Loucy (cell line): ENCODE data around the gene HSPA2.
"Not testable (repeated sequence)": the region's sequence is repeated elsewhere in the genome, so short reads cannot be mapped to it uniquely, and the experiment has no call there.

Source experiments
- EZH2phosphoT487 ChIP-seq: fragments of 200-600 bp; IDR thresholded peaks from 2 replicates; pipeline ENCODE4 v1.6.1; 2018; ENCODE audit warnings: antibody characterized with exemption, mild to moderate bottlenecking, moderate library complexity, borderline replicate concordance
- TF ChIP-seq, protein P1 (sequence below): fragments of 200-600 bp; sonication (generic); conservative IDR thresholded peaks from 2 replicates; pipeline ENCODE4 v1.5.1; 2014; ENCODE audit warnings: mild to moderate bottlenecking, antibody characterized with exemption, low read length

DNA sequence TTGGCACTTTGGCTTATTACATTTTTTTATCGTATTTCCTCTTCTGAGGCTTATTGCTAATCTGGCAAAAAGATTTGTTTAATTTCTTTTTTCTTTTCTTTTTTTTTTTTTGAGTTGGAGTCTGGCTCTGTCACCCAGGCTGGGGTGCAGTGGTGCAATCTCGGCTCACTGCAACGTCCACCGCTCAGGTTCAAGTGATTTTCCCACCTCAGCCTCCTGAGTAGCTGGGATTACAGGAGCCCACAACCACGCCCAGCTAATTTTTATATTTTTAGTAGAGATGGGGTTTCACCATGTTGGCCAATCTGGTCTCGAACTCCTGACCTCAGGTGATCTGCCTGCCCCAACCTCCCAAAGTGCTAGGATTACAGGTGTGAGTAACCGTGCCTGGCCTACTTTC lies 29.1 kb downstream of the HSPA2 start:
- TF ChIP-seq, protein P1, sequence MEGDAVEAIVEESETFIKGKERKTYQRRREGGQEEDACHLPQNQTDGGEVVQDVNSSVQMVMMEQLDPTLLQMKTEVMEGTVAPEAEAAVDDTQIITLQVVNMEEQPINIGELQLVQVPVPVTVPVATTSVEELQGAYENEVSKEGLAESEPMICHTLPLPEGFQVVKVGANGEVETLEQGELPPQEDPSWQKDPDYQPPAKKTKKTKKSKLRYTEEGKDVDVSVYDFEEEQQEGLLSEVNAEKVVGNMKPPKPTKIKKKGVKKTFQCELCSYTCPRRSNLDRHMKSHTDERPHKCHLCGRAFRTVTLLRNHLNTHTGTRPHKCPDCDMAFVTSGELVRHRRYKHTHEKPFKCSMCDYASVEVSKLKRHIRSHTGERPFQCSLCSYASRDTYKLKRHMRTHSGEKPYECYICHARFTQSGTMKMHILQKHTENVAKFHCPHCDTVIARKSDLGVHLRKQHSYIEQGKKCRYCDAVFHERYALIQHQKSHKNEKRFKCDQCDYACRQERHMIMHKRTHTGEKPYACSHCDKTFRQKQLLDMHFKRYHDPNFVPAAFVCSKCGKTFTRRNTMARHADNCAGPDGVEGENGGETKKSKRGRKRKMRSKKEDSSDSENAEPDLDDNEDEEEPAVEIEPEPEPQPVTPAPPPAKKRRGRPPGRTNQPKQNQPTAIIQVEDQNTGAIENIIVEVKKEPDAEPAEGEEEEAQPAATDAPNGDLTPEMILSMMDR = not testable (repeated sequence)
- not testable (repeated sequence) for TF ChIP-seq EZH2phosphoT487
